Psoas muscle (tissue), 8 donors: Measurements from ENCODE around the gene EPN3. TPM values are rescaled to one million over a fixed set of nuclear protein-coding genes. Genes with fewer than 3 reads are reported as not detected.

Experiments used
- ATAC-seq, 4 donors: fragments of 200-7000 bp; cut with Tn5 transposase; one replicate each; pipeline ENCODE4 v1.9.1; 2020; ENCODE audit warnings: moderate library complexity in 3 of 4, mild to moderate bottlenecking in 2 of 4
- DNase-seq, 2 donors: peaks; one replicate each; pipeline ENCODE4 v3.0.0-alpha.2; 2020
- H3K27ac ChIP-seq: fragments of 200-600 bp; one replicate; pipeline ENCODE4 v1.8.0; 2022
- H3K27me3 ChIP-seq, 3 donors: fragments of 200-600 bp in 1 of 3; one replicate each; pipeline versions ENCODE4 v1.6.1 to v1.8.0; 2013 to 2022; ENCODE audit warnings: low read length in 2 of 3, mild to moderate bottlenecking in 2 of 3, moderate library complexity in 1 of 3; ENCODE audit not compliant: insufficient read depth in 3 of 3
- H3K36me3 ChIP-seq, 2 donors: fragments of 200-600 bp in 1 of 2; one replicate each; pipeline versions ENCODE4 v1.6.1 to v1.8.0; 2013 to 2022; ENCODE audit warnings: low read depth in 1 of 2, mild to moderate bottlenecking in 1 of 2, moderate library complexity in 1 of 2; ENCODE audit not compliant: insufficient read depth in 1 of 2
- H3K4me1 ChIP-seq: fragments of 200-600 bp; one replicate; pipeline ENCODE4 v1.8.0; 2022
- H3K4me3 ChIP-seq: fragments of 200-600 bp; one replicate; pipeline ENCODE4 v1.8.0; 2022; ENCODE audit warnings: mild to moderate bottlenecking
- H3K9me3 ChIP-seq: fragments of 200-600 bp; one replicate; pipeline ENCODE4 v1.8.0; 2022
- CTCF ChIP-seq: fragments of 200-600 bp; IDR thresholded peaks from one replicate; pipeline ENCODE4 v1.8.0; 2022; ENCODE audit warnings: antibody characterized with exemption
- WGBS, 3 donors: extraction: QIAGEN DNeasy Blood & Tissue Kit; methylation state at CpG; one replicate each; pipeline versions ENCODE4 v1.1.6 to v1.1.7; 2013; 5-methylcytosine and 5-hydroxymethylcytosine counted together
- intact Hi-C, 2 donors: fragments of 100-400 bp; cut with DNase I; formaldehyde crosslinking; loops; one replicate each; pipeline versions ENCODE4 v1.11.0 to v1.14.2; 2022
- polyA plus RNA-seq, 3 donors: library from polyadenylated mRNA; stranded (reverse); fragments of 200-250 nt; gene quantifications; one replicate each; pipeline ENCODE4 v1.2.3, GENCODE V29; 2013
- total RNA-seq, 4 donors: library from RNA; stranded (reverse); fragmentation: NEBNext Ultra II Directional in 2 of 4; extraction: Animal tissue kit (Norgen Biotek cat#: 25700) in 2 of 4; gene quantifications; one replicate each; pipeline versions ENCODE4 v1.2.1 to v1.2.4, GENCODE V29; 2021 to 2023
- donor health status: healthy with polysubstance abuse.
- donor health status: DM: no; HTN: no; CAD: no; lungs with moderate emphysema.
- donor health status: Bipolar disorder and iron deficiency.
- donor health status: healthy.
- donor health status: DM: yes; HTN: yes; CAD: no.
- donor health status: DM: no; HTN: no; CAD: no.
- donor health status: DM: no; HTN: no; CAD: no.
- donor health status: DM: yes; HTN: yes; CAD: no.

Gene EPN3
- total and polyA plus RNA-seq, 7 donors: 0.03 to 0.15 (median 0.12) TPM; not detected in 4

- no peak for TF ChIP-seq CTCF
- DNase-seq (no peak), ATAC-seq (no peak)
- H3K9me3 ChIP-seq: no peaks in the 10 kb centered on the region
- H3K27me3 ChIP-seq: peaks cover 0 to 4% (median 0%) of the 10 kb centered on the region in 3 donors
- H3K36me3 ChIP-seq: peaks cover 0 to 24% of the 10 kb centered on the region in 2 donors
- no peak overlapping the region for H3K27ac ChIP-seq
- H3K4me1 ChIP-seq: no peaks in the 10 kb centered on the region
- intact Hi-C loops: loop anchor here in 1 of 2 donors (5.0 kb wide), 1 partner anchor 130 kb away; no protein-coding TSS in a partner anchor
- 86 to 96% (median 94%) methylated on average over 12 of the region's 12 CpGs for WGBS, 3 donors
- H3K4me3 ChIP-seq: no peak overlapping the region
Observed at GRCh38 chr17:50551884-50552283, 19.3 kb downstream of the EPN3 start.

GRCh38 chr17:50554201-50554600 lies 21.7 kb downstream of the EPN3 start:
- DNase-seq (no peak), ATAC-seq (no peak)
- H3K27ac ChIP-seq: no peak overlapping the region
- WGBS, 3 donors: 96 to 97% (median 97%) methylated on average over 17 of the region's 17 CpGs
- peaks cover 0 to 24% of the 10 kb centered on the region in 2 donors for H3K36me3 ChIP-seq
- no peak for TF ChIP-seq CTCF
- H3K4me1 ChIP-seq: peaks cover 4% of the 10 kb centered on the region
- no peak overlapping the region for H3K4me3 ChIP-seq
- H3K9me3 ChIP-seq: no peaks in the 10 kb centered on the region
- H3K27me3 ChIP-seq: peaks cover 0 to 25% (median 9%) of the 10 kb centered on the region in 3 donors
- intact Hi-C loops: loop anchor here in 1 of 2 donors (5.0 kb wide), 1 partner anchor 128 kb away; no protein-coding TSS in a partner anchor

GRCh38 chr17:50556803-50557202 lies 24.3 kb downstream of the EPN3 start:
- TF ChIP-seq CTCF: no peak
- H3K36me3 ChIP-seq: peaks cover 0 to 20% of the 10 kb centered on the region in 2 donors
- intact Hi-C loops: no loop called here
- H3K9me3 ChIP-seq: no peaks in the 10 kb centered on the region
- DNase-seq (peak in 1 of 2 donors; percentile 62), ATAC-seq (peak in 3 of 4 donors; percentile 17 to 70 (median 54))
- peaks cover 0 to 49% (median 15%) of the 10 kb centered on the region in 3 donors for H3K27me3 ChIP-seq
- no peak overlapping the region for H3K27ac ChIP-seq
- WGBS, 3 donors: 19 to 28% (median 25%) methylated on average over 5 of the region's 5 CpGs
- H3K4me1 ChIP-seq: peaks cover 19% of the 10 kb centered on the region
- no peak overlapping the region for H3K4me3 ChIP-seq

GRCh38 chr17:50557630-50558029 lies 25.1 kb downstream of the EPN3 start:
- WGBS, 3 donors: 72 to 78% (median 78%) methylated on average over 4 of the region's 4 CpGs
- H3K4me1 ChIP-seq: peaks cover 19% of the 10 kb centered on the region

More at GRCh38 chr17:50557630-50558029, 25.1 kb downstream of the EPN3 start:
- Histone ChIP-seq H3K9me3 (no peaks in the 10 kb centered on the region), H3K36me3 (peaks cover 0 to 12% of the 10 kb centered on the region in 2 donors), H3K4me3 (no peak overlapping the region), H3K27ac (no peak overlapping the region), H3K27me3 (peaks cover 0 to 57% (median 19%) of the 10 kb centered on the region in 3 donors)
- intact Hi-C loops: no loop called here
- ATAC-seq (no peak), DNase-seq (no peak)
- no peak for TF ChIP-seq CTCF
